ENCODE results near the gene OR11G2.
"Not testable (repeated sequence)": the region's sequence is repeated elsewhere in the genome, so short reads cannot be mapped to it uniquely, and the experiment has no call there.

OR11G2 gene

DNA sequence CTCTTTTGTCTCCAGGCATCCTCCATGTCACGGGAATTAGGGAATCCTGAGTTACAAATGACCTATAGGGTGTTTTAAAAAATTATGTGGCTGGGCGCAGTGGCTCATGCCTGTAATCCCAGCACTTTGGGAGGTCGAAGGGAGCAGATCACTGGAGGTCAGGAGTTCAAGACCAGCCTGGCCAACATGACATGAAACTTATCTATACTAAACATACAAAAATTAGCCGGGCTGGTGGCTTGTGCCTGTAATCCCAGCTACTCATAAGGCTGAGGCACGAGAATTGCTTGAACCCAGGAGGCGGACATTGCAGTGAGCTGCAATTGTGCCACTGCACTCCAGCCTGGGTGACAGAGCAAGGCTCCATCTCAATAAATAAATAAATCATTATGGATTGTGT, 4.5 kb downstream of the OR11G2 start:
- in situ Hi-C loops (cut with MboI; ENCODE audit: low sequenced_read_pairs); H3K9me3 ChIP-seq; H3K4me3 ChIP-seq; H3K36me3 ChIP-seq (replicated peaks); H3K4me1 ChIP-seq; H3K27me3 ChIP-seq (ENCODE audit: low read depth); DNase-seq (ENCODE audit: low spot score in 2 of 2): not testable (repeated sequence)

GRCh38 chr14:20195911-20196310, 5.2 kb downstream of the OR11G2 start:
- Histone ChIP-seq H3K4me1 (no peaks in the 10 kb centered on the region), H3K4me3 (no peak overlapping the region), H3K36me3 (replicated peaks) (no peaks in the 10 kb centered on the region), H3K9me3 (no peaks in the 10 kb centered on the region), H3K27me3 (ENCODE audit: low read depth) (no peaks in the 10 kb centered on the region)
- in situ Hi-C loops (cut with MboI; ENCODE audit: low sequenced_read_pairs): no loop called here
- no peak for DNase-seq (ENCODE audit: low spot score in 2 of 2)

DNA sequence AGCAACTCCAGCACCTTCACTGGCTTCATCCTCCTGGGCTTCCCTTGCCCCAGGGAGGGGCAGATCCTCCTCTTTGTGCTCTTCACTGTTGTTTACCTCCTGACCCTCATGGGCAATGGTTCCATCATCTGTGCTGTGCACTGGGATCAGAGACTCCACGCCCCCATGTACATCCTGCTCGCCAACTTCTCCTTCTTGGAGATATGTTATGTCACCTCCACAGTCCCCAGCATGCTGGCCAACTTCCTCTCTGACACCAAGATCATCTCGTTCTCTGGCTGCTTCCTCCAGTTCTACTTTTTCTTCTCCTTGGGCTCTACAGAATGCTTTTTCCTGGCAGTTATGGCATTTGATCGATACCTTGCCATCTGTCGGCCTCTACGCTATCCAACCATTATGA, 6.8 kb downstream of the OR11G2 start:
- in situ Hi-C loops (cut with MboI; ENCODE audit: low sequenced_read_pairs): no loop called here
- H3K9me3 ChIP-seq: no peaks in the 10 kb centered on the region
- H3K4me3 ChIP-seq: no peak overlapping the region
- no peaks in the 10 kb centered on the region for H3K36me3 ChIP-seq (replicated peaks)
- no peaks in the 10 kb centered on the region for H3K27me3 ChIP-seq (ENCODE audit: low read depth)
- no peaks in the 10 kb centered on the region for H3K4me1 ChIP-seq
- no peak for DNase-seq (ENCODE audit: low spot score in 2 of 2)

GRCh38 chr14:20198991-20199390, 8.3 kb downstream of the OR11G2 start:
- no peak for DNase-seq (ENCODE audit: low spot score in 2 of 2)
- H3K27me3 ChIP-seq (ENCODE audit: low read depth): no peaks in the 10 kb centered on the region
- no peaks in the 10 kb centered on the region for H3K9me3 ChIP-seq
- in situ Hi-C loops (cut with MboI; ENCODE audit: low sequenced_read_pairs): no loop called here
- H3K36me3 ChIP-seq (replicated peaks): no peaks in the 10 kb centered on the region
- no peak overlapping the region for H3K4me3 ChIP-seq
- H3K4me1 ChIP-seq: no peaks in the 10 kb centered on the region

DNA sequence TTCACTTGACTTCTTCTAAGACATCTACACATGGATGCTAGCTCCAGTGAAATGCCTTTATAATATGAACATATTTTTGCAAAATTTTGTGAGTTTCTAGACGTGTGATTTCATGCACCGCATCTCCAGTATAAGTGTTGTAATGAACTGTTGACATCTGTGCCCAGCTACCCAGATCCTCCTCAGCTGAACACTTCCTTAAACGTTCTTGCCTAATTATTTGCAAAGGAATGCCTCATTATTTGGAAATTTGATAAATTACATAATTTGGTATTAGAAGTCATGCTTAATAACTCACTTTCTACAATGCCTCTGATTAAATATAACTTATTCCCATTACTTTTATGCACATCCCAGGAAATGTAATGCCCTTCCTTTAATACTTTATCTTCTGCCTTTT, 14.0 kb downstream of the OR11G2 start:
- Histone ChIP-seq H3K36me3 (replicated peaks) (no peaks in the 10 kb centered on the region), H3K4me3 (no peak overlapping the region), H3K4me1 (no peaks in the 10 kb centered on the region), H3K27me3 (ENCODE audit: low read depth) (no peaks in the 10 kb centered on the region), H3K9me3 (no peaks in the 10 kb centered on the region)
- no peak for DNase-seq (ENCODE audit: low spot score in 2 of 2)
- in situ Hi-C loops (cut with MboI; ENCODE audit: low sequenced_read_pairs): no loop called here

GRCh38 chr14:20209595-20209994, 18.9 kb downstream of the OR11G2 start:
- Histone ChIP-seq H3K27me3 (ENCODE audit: low read depth) (no peaks in the 10 kb centered on the region), H3K36me3 (replicated peaks) (no peaks in the 10 kb centered on the region), H3K4me3 (no peak overlapping the region), H3K9me3 (no peaks in the 10 kb centered on the region), H3K4me1 (no peaks in the 10 kb centered on the region)
- DNase-seq (ENCODE audit: low spot score in 2 of 2): no peak
- in situ Hi-C loops (cut with MboI; ENCODE audit: low sequenced_read_pairs): no loop called here

DNA sequence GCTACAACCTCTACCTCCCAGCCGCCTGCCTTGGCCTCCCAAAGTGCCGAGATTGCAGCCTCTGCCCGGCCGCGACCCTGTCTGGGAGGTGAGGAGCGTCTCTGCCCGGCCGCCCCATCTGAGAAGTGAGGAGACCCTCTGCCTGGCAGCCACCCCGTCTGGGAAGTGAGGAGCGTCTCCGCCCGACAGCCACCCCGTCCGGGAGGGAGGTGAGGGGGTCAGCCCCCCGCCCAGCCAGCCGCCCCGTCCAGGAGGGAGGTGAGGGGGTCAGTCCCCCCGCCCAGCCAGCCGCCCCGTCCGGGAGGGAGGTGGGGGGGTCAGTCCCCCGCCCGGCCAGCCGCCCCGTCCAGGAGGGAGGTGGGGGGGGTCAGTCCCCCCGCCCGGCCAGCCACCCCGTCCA, 21.7 kb downstream of the OR11G2 start:
- DNase-seq (ENCODE audit: low spot score in 2 of 2); H3K4me1 ChIP-seq; H3K4me3 ChIP-seq; H3K9me3 ChIP-seq; H3K36me3 ChIP-seq (replicated peaks); H3K27me3 ChIP-seq (ENCODE audit: low read depth); in situ Hi-C loops (cut with MboI; ENCODE audit: low sequenced_read_pairs): not testable (repeated sequence)

GRCh38 chr14:20215196-20215595, 24.5 kb downstream of the OR11G2 start:
- Histone ChIP-seq H3K4me3 (no peak overlapping the region), H3K9me3 (no peaks in the 10 kb centered on the region), H3K36me3 (replicated peaks) (no peaks in the 10 kb centered on the region), H3K4me1 (no peaks in the 10 kb centered on the region), H3K27me3 (ENCODE audit: low read depth) (no peaks in the 10 kb centered on the region)
- in situ Hi-C loops (cut with MboI; ENCODE audit: low sequenced_read_pairs): no loop called here
- no peak for DNase-seq (ENCODE audit: low spot score in 2 of 2)

- in situ Hi-C loops (cut with MboI; ENCODE audit: low sequenced_read_pairs): no loop called here
- H3K9me3 ChIP-seq: no peaks in the 10 kb centered on the region
- H3K4me3 ChIP-seq: no peak overlapping the region
- no peak for DNase-seq (ENCODE audit: low spot score in 2 of 2)
- H3K27me3 ChIP-seq (ENCODE audit: low read depth): no peaks in the 10 kb centered on the region
- H3K36me3 ChIP-seq (replicated peaks): no peaks in the 10 kb centered on the region
- no peaks in the 10 kb centered on the region for H3K4me1 ChIP-seq
Observed at GRCh38 chr14:20219033-20219432, 28.3 kb downstream of the OR11G2 start.

DNA sequence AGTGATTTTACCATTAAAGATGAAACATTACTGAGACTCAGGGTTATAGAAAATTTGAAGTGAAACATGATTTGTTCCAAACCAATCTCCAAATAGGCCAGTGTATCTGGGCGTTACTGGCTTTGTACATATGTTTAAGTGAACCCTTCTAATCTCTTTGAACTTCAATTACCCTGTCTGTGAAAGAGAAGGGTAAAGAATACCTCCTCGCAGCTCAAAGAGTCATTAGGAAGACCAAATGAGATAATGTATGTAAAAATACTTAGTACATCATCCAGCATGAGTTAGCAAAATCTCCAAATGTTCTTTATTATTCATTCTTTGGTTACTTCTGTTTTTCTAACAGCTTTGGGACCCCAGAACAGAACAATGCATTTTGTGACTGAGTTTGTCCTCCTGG, 32.7 kb downstream of the OR11G2 start, which contains the start of gene OR11H6:
TSS of gene OR11H6 (plus strand) at position 301 of the 400 bp plus-strand sequence. CDS start at position 301, 0 bp downstream.
- in situ Hi-C loops (cut with MboI; ENCODE audit: low sequenced_read_pairs): no loop called here
- H3K4me3 ChIP-seq: no peak within 1 kb of the TSS
- no peaks in the 10 kb centered on the region for H3K9me3 ChIP-seq
- no peaks in the 10 kb centered on the region for H3K4me1 ChIP-seq
- no peaks in the 10 kb centered on the region for H3K27me3 ChIP-seq (ENCODE audit: low read depth)
- no peaks in the 10 kb centered on the region for H3K36me3 ChIP-seq (replicated peaks)
- no peak for DNase-seq (ENCODE audit: low spot score in 2 of 2)

DNA sequence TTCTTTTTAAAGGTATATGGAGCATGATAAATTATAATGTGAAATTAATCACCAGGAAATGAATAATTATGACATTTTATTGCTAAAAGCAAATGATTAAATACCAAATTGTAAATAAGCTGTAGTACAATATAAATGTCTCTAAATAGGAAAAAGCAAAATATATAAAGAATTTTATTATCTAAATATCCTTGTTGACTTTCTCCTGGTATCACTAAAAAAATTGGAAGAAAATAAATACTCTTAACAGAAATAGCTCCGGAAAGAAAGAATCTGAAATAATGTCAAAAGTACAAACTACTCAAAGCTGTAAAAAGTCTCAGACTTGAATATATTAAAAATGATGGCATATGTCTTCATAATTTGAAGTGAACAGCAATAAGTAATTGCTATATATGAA, 38.0 kb downstream of the OR11G2 start, which contains the start of gene OR11H7:
TSS of gene OR11H7 (plus strand) at position 301 of the 400 bp plus-strand sequence.
- no peaks in the 10 kb centered on the region for H3K36me3 ChIP-seq (replicated peaks)
- no peak for DNase-seq (ENCODE audit: low spot score in 2 of 2)
- no peak within 1 kb of the TSS for H3K4me3 ChIP-seq
- no peaks in the 10 kb centered on the region for H3K9me3 ChIP-seq
- in situ Hi-C loops (cut with MboI; ENCODE audit: low sequenced_read_pairs): no loop called here
- no peaks in the 10 kb centered on the region for H3K4me1 ChIP-seq
- H3K27me3 ChIP-seq (ENCODE audit: low read depth): no peaks in the 10 kb centered on the region

GRCh38 chr14:20235415-20235814, 44.7 kb downstream of the OR11G2 start:
- DNase-seq (ENCODE audit: low spot score in 2 of 2); H3K4me3 ChIP-seq; in situ Hi-C loops (cut with MboI; ENCODE audit: low sequenced_read_pairs); H3K9me3 ChIP-seq; H3K4me1 ChIP-seq; H3K36me3 ChIP-seq (replicated peaks); H3K27me3 ChIP-seq (ENCODE audit: low read depth): not testable (repeated sequence)

GRCh38 chr14:20247646-20248246, 57.0 kb downstream of the OR11G2 start:
- in situ Hi-C loops (cut with MboI; ENCODE audit: low sequenced_read_pairs): no loop called here
- no peaks in the 10 kb centered on the region for H3K27me3 ChIP-seq (ENCODE audit: low read depth)
- no peak overlapping the region for H3K4me3 ChIP-seq
- H3K9me3 ChIP-seq: no peaks in the 10 kb centered on the region
- no peak for DNase-seq (ENCODE audit: low spot score in 2 of 2)
- H3K36me3 ChIP-seq (replicated peaks): no peaks in the 10 kb centered on the region
- no peaks in the 10 kb centered on the region for H3K4me1 ChIP-seq

Measured in HAP-1 (cell line).